ENCODE results near the gene SLC35F3.

Gene SLC35F3

GRCh38 chr1:233873666-233874065, 30.8 kb upstream of the SLC35F3 start:
- Histone ChIP-seq H2AFZ (ENCODE audit: low read depth, low read length, severe bottlenecking) (no peak overlapping the region), H3K79me2 (ENCODE audit: insufficient read depth, low read length) (no peaks in the 10 kb centered on the region), H3K27me3 (ENCODE audit: low read length) (no peaks in the 10 kb centered on the region), H3K36me3 (ENCODE audit: low read length) (no peaks in the 10 kb centered on the region), H4K20me1 (ENCODE audit: low read depth, low read length) (no peaks in the 10 kb centered on the region), H3K9me3 (ENCODE audit: insufficient read depth, low read length) (no peaks in the 10 kb centered on the region), H3K9ac (ENCODE audit: low read length) (no peak overlapping the region), H3K4me3 (ENCODE audit: insufficient read depth, low read length, poor library complexity, severe bottlenecking) (no peak overlapping the region), H3K4me2 (ENCODE audit: low read depth, low read length, poor library complexity, severe bottlenecking) (no peak overlapping the region), H3K27ac (ENCODE audit: low read depth, low read length) (no peak overlapping the region), H3F3A (ENCODE audit: insufficient read depth) (no peaks in the 10 kb centered on the region), H3K9me2 (replicated peaks; ENCODE audit: insufficient read depth, low read length) (no peaks in the 10 kb centered on the region)
- TF ChIP-seq CTCF (IDR thresholded peaks at IDR 0.05; ENCODE audit: insufficient read depth, low read length, poor library complexity, severe bottlenecking) = no peak
- no peak for TF ChIP-seq EZH2phosphoT487 (conservative IDR thresholded peaks at IDR 0.05; ENCODE audit: low read length)

DNA sequence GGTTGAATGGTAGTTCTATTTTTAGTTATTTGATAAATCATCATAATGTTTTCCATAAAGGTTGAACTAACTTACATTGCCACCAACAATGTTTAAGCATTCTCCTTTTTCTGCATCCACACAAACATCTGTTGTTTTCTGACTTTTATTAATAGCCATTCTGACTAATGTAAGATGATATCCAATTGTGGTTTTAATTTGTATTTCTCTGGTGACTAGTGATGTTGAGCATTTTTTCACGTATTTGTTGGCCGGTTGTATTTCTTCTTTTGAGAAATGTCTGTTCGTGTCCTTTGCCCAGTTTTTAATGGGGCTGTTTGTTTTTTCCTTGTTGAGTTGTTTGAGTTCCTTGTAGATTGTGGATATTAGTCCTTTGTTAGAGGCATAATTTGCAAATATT, 24.6 kb upstream of the SLC35F3 start:
- Histone ChIP-seq H2AFZ (ENCODE audit: low read depth, low read length, severe bottlenecking) (no peak overlapping the region), H3F3A (ENCODE audit: insufficient read depth) (no peaks in the 10 kb centered on the region), H3K9me2 (replicated peaks; ENCODE audit: insufficient read depth, low read length) (no peaks in the 10 kb centered on the region), H3K4me2 (ENCODE audit: low read depth, low read length, poor library complexity, severe bottlenecking) (no peak overlapping the region), H4K20me1 (ENCODE audit: low read depth, low read length) (no peaks in the 10 kb centered on the region), H3K79me2 (ENCODE audit: insufficient read depth, low read length) (no peaks in the 10 kb centered on the region), H3K27ac (ENCODE audit: low read depth, low read length) (no peak overlapping the region), H3K9me3 (ENCODE audit: insufficient read depth, low read length) (no peaks in the 10 kb centered on the region), H3K36me3 (ENCODE audit: low read length) (no peaks in the 10 kb centered on the region), H3K27me3 (ENCODE audit: low read length) (no peaks in the 10 kb centered on the region), H3K4me3 (ENCODE audit: insufficient read depth, low read length, poor library complexity, severe bottlenecking) (no peak overlapping the region), H3K9ac (ENCODE audit: low read length) (no peak overlapping the region)
- TF ChIP-seq CTCF (IDR thresholded peaks at IDR 0.05; ENCODE audit: insufficient read depth, low read length, poor library complexity, severe bottlenecking) (no peak), EZH2phosphoT487 (conservative IDR thresholded peaks at IDR 0.05; ENCODE audit: low read length) (no peak)

DNA sequence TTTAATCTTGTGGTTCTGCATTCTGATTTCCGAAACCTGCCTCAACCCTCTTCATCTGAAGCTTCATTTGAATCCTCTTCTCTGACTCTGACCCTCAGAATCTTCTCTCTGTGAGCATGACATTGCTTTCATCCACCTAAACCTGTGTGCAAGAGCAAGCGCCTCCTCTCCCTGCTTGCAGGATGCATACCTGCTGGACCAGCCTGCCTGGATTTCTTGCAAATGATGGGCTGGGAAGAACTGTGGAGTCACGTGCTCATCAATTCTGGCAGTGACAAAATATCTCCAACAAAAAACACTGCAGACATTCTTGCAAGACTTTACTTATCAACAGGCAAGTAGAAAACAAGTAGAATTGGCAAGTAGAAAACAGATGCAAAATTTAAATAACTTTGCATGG, 20.8 kb upstream of the SLC35F3 start:
- no peaks in the 10 kb centered on the region for H3K79me2 ChIP-seq (ENCODE audit: insufficient read depth, low read length)
- no peak overlapping the region for H3K9ac ChIP-seq (ENCODE audit: low read length)
- no peak overlapping the region for H3K27ac ChIP-seq (ENCODE audit: low read depth, low read length)
- H3K4me3 ChIP-seq (ENCODE audit: insufficient read depth, low read length, poor library complexity, severe bottlenecking) = no peak overlapping the region
- H3K36me3 ChIP-seq (ENCODE audit: low read length) = no peaks in the 10 kb centered on the region
- no peaks in the 10 kb centered on the region for H3K9me3 ChIP-seq (ENCODE audit: insufficient read depth, low read length)
- H2AFZ ChIP-seq (ENCODE audit: low read depth, low read length, severe bottlenecking) = no peak overlapping the region
- TF ChIP-seq EZH2phosphoT487 (conservative IDR thresholded peaks at IDR 0.05; ENCODE audit: low read length) (no peak), CTCF (IDR thresholded peaks at IDR 0.05; ENCODE audit: insufficient read depth, low read length, poor library complexity, severe bottlenecking) (no peak)
- no peaks in the 10 kb centered on the region for H3F3A ChIP-seq (ENCODE audit: insufficient read depth)
- H3K4me2 ChIP-seq (ENCODE audit: low read depth, low read length, poor library complexity, severe bottlenecking) = no peak overlapping the region
- H3K27me3 ChIP-seq (ENCODE audit: low read length) = no peaks in the 10 kb centered on the region
- no peaks in the 10 kb centered on the region for H3K9me2 ChIP-seq (replicated peaks; ENCODE audit: insufficient read depth, low read length)
- H4K20me1 ChIP-seq (ENCODE audit: low read depth, low read length) = no peaks in the 10 kb centered on the region
